ENCODE data around the gene PER2.
A peak's percentile ranks its signal among the peaks of the same experiment; 100 is the strongest.
"Not testable (repeated sequence)": the region's sequence is repeated elsewhere in the genome, so short reads cannot be mapped to it uniquely, and the experiment has no call there.

Gene PER2

GRCh38 chr2:238313289-238313990, 25.0 kb upstream of the PER2 start:
- no peak for DNase-seq (ENCODE audit: low read depth)

GRCh38 chr2:238310721-238311120, 22.3 kb upstream of the PER2 start:
- not testable (repeated sequence) for DNase-seq (ENCODE audit: low read depth)

GRCh38 chr2:238308177-238308576, 19.8 kb upstream of the PER2 start:
- DNase-seq (ENCODE audit: low read depth), result no peak

- no peak for DNase-seq (ENCODE audit: low read depth)
Observed at GRCh38 chr2:238306672-238306998, 18.2 kb upstream of the PER2 start.

GRCh38 chr2:238305965-238306671, 17.7 kb upstream of the PER2 start:
- no peak for DNase-seq (ENCODE audit: low read depth)

GRCh38 chr2:238305092-238305862, 16.9 kb upstream of the PER2 start:
- DNase-seq (ENCODE audit: low read depth), result no peak

GRCh38 chr2:238304116-238304515, 15.7 kb upstream of the PER2 start:
- no peak for DNase-seq (ENCODE audit: low read depth)

GRCh38 chr2:238302751-238303150, 14.3 kb upstream of the PER2 start:
- no peak for DNase-seq (ENCODE audit: low read depth)

GRCh38 chr2:238302087-238302486, 13.7 kb upstream of the PER2 start:
- DNase-seq (ENCODE audit: low read depth), result no peak

GRCh38 chr2:238299803-238300202, 11.4 kb upstream of the PER2 start:
- no peak for DNase-seq (ENCODE audit: low read depth)

- DNase-seq (ENCODE audit: low read depth), result no peak
Observed at GRCh38 chr2:238296638-238297457, 8.4 kb upstream of the PER2 start.

GRCh38 chr2:238295144-238296112, 7.0 kb upstream of the PER2 start:
- no peak for DNase-seq (ENCODE audit: low read depth)

- no peak for DNase-seq (ENCODE audit: low read depth)
Observed at GRCh38 chr2:238294393-238295143, 6.2 kb upstream of the PER2 start.

- no peak for DNase-seq (ENCODE audit: low read depth)
Observed at GRCh38 chr2:238294046-238294392, 5.6 kb upstream of the PER2 start.

GRCh38 chr2:238291550-238292281, 3.3 kb upstream of the PER2 start:
- no peak for DNase-seq (ENCODE audit: low read depth)

GRCh38 chr2:238290715-238291549, 2.5 kb upstream of the PER2 start:
- DNase-seq (ENCODE audit: low read depth), result no peak

GRCh38 chr2:238290091-238290509, 1.7 kb upstream of the PER2 start:
- peak; percentile 14 for DNase-seq (ENCODE audit: low read depth)

GRCh38 chr2:238289574-238289973, 1.2 kb upstream of the PER2 start:
- DNase-seq (ENCODE audit: low read depth), result no peak
